IPS-18c (cell line): ENCODE data around the gene TRAF3IP3.

ENCODE experiments used
- H3K4me3 ChIP-seq: 2 replicates; pipeline ENCODE4 v1.7.0; 2013; ENCODE audit warnings: low read depth, mild to moderate bottlenecking, low read length, moderate library complexity; ENCODE audit not compliant: insufficient read depth
- H3K9me3 ChIP-seq: one replicate; pipeline ENCODE4 v1.6.1; 2013; ENCODE audit warnings: mild to moderate bottlenecking, low read length, moderate library complexity; ENCODE audit not compliant: control insufficient read depth, insufficient read depth

Gene TRAF3IP3

GRCh38 chr1:209752890-209753289 lies 3.0 kb upstream of the TRAF3IP3 start:
- Histone ChIP-seq H3K9me3 (no peaks in the 10 kb centered on the region), H3K4me3 (no peak overlapping the region)

- H3K9me3 ChIP-seq, result no peaks in the 10 kb centered on the region
- no peak overlapping the region for H3K4me3 ChIP-seq
Measured at GRCh38 chr1:209755256-209755655, 597 bp upstream of the TRAF3IP3 start.

- H3K9me3 ChIP-seq, result no peaks in the 10 kb centered on the region
- no peak overlapping the region for H3K4me3 ChIP-seq
Measured at GRCh38 chr1:209756615-209757445, 977 bp downstream of the TRAF3IP3 start.

GRCh38 chr1:209758400-209758799 lies 2.5 kb downstream of the TRAF3IP3 start:
- H3K4me3 ChIP-seq, result no peak overlapping the region

GRCh38 chr1:209759829-209760359 lies 4.0 kb downstream of the TRAF3IP3 start:
- H3K4me3 ChIP-seq, result no peak overlapping the region
- H3K9me3 ChIP-seq, result no peaks in the 10 kb centered on the region

More at GRCh38 chr1:209758400-209758799, 2.5 kb downstream of the TRAF3IP3 start:
- no peaks in the 10 kb centered on the region for H3K9me3 ChIP-seq

GRCh38 chr1:209761011-209761635 lies 5.3 kb downstream of the TRAF3IP3 start:
- no peaks in the 10 kb centered on the region for H3K9me3 ChIP-seq
- no peak overlapping the region for H3K4me3 ChIP-seq

GRCh38 chr1:209766051-209766450 lies 10.2 kb downstream of the TRAF3IP3 start:
- Histone ChIP-seq H3K9me3 (no peaks in the 10 kb centered on the region), H3K4me3 (no peak overlapping the region)

GRCh38 chr1:209767096-209767495 lies 11.2 kb downstream of the TRAF3IP3 start:
- no peaks in the 10 kb centered on the region for H3K9me3 ChIP-seq

GRCh38 chr1:209767706-209768105 lies 11.9 kb downstream of the TRAF3IP3 start:
- H3K4me3 ChIP-seq, result no peak overlapping the region
- no peaks in the 10 kb centered on the region for H3K9me3 ChIP-seq

More at GRCh38 chr1:209767096-209767495, 11.2 kb downstream of the TRAF3IP3 start:
- no peak overlapping the region for H3K4me3 ChIP-seq

- Histone ChIP-seq H3K9me3 (no peaks in the 10 kb centered on the region), H3K4me3 (no peak overlapping the region)
Measured at GRCh38 chr1:209768354-209768774, 12.5 kb downstream of the TRAF3IP3 start.

- no peaks in the 10 kb centered on the region for H3K9me3 ChIP-seq
- no peak overlapping the region for H3K4me3 ChIP-seq
Measured at GRCh38 chr1:209769171-209769904, 13.5 kb downstream of the TRAF3IP3 start.

GRCh38 chr1:209769971-209770370 lies 14.1 kb downstream of the TRAF3IP3 start:
- Histone ChIP-seq H3K9me3 (no peaks in the 10 kb centered on the region), H3K4me3 (no peak overlapping the region)

GRCh38 chr1:209770636-209771415 lies 15.0 kb downstream of the TRAF3IP3 start:
- Histone ChIP-seq H3K9me3 (no peaks in the 10 kb centered on the region), H3K4me3 (no peak overlapping the region; the same call in 1 of the 2 replicates)

GRCh38 chr1:209772126-209772525 lies 16.3 kb downstream of the TRAF3IP3 start:
- Histone ChIP-seq H3K9me3 (no peaks in the 10 kb centered on the region), H3K4me3 (no peak overlapping the region)

GRCh38 chr1:209774592-209774991 lies 18.7 kb downstream of the TRAF3IP3 start:
- Histone ChIP-seq H3K9me3 (no peaks in the 10 kb centered on the region), H3K4me3 (no peak overlapping the region)

- Histone ChIP-seq H3K4me3 (no peak overlapping the region), H3K9me3 (no peaks in the 10 kb centered on the region)
Measured at GRCh38 chr1:209775678-209776077, 19.8 kb downstream of the TRAF3IP3 start.

- H3K4me3 ChIP-seq, result no peak overlapping the region
Measured at GRCh38 chr1:209777587-209777986, 21.7 kb downstream of the TRAF3IP3 start.

More at GRCh38 chr1:209777587-209777986, 21.7 kb downstream of the TRAF3IP3 start:
- no peaks in the 10 kb centered on the region for H3K9me3 ChIP-seq
